Inferior parietal cortex (tissue), 1 donor: Measurements from ENCODE around the gene ACY1.

Experiments
- DNase-seq: peaks from one replicate; pipeline ENCODE4 v3.0.0-alpha.2; 2016; ENCODE audit errors: extremely low spot score

ACY1 gene

DNA sequence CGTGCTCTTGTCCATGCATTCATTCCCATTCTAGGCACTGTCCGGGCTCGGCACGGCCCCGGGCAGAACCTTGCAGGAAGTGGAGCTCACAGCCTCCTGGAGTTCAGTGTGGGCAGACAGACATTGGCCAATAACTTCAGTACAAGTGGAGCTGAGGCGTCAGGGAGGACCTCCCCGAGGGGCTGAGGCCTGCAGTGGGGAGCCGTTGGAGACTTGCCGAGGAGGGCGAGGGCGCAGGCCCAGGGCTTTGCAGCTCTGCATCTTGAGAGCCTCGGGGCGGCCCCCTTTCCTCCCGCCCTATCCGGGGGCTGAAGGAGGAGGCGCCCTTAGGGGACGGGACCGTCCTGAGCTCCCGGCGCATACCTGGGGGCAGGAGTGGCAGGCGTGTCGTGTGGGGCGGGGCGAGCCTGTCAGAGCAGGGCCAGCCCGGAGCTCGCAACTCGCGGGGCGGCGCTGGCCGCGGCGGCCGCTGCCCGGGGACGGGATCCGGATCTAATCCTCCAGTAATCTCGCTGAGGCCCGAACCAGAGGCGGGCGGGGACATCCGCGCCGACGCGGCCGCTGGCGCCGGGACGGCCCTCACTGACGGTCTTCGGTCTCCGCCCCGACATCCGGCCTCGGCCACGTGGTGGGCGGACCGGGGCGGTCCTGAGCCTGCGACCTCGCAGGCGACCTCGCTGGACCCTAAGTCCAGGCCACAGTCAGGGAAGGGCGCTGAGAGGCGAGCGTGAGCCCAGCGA, at the start of gene ACY1:
Gene ACY1 (plus strand): TSS at position 698 of the 740 bp plus-strand sequence. CDS start 530 bp downstream, outside the sequence.
- DNase-seq: peak; percentile 70

DNA sequence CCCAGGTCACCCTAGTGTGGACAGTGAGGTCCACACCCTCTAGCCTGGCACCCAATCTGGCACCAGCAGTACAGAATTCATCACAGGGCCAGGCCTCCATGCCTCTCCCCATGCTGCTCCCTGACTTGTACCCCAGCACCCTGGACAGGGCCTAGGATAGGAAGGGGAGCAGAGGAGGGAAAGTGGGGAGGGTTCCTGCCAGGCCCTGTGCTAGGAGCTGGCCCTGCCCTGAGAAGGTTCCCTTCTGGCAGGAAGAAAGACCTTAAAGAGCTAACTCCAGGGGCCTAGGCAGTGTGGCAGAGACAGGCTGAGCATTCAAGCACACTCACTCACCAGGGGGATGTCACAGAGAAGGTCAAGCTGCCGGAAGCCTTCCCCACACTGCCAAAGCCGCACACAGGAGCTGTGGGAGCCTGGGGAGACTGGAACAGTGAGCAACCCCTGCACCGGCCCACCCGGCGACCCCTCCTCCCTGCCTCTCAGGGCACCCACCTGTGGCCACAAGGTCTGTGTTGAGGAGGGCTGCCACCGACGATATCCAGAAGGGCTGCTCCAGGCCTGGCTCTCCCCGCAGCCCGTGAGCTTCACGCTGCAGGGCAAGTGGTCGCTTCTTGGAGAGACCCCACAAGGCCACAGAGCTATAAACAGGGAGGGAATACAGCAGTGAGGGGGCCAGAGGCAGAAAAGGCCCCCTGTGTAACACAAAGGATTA, 49.0 kb upstream of the ACY1 start:
- DNase-seq: no peak

DNA sequence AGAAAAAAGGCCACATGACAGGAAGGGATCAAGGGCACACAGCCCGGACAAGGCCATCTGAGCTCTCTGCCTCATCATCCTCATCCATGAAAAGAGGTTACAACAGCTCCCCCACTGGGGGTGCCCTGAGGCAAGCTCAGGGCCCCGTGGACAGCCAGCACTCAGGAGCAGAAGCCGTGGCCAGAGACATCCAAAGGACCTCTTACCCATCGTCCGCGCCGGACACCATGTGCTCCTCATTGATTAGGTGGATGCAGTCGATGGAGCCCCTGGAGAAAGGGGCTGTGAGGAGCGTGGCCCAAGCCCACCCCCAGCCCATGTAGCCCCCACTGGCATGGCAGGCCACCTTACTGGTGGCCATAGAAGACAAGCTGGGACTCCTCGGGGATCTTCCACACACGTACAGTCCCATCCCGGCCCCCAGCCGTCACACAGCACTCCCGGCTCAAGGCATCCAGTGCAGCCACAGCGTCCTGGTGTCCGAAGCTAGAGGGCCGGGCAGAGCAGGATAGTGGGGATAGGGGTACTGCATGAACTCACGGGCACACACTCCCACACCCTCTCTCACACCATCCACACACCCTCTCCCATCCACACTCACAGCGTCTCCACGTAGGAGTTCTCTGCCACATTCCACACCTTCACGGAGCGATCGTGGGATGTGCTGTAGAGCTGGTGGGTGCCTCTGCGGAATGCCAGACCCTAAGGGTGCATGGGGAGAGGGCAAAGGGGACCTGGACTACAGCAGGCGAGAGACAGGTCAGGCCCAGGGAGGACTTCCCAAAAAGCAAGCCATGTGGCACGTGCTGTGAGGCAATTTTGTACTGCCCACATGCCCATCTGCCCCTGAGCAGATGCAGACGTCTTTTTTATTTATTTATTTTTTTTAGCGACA, 48.1 kb upstream of the ACY1 start:
- no peak for DNase-seq

GRCh38 chr3:51935886-51936755, 47.2 kb upstream of the ACY1 start:
- DNase-seq: no peak

DNA sequence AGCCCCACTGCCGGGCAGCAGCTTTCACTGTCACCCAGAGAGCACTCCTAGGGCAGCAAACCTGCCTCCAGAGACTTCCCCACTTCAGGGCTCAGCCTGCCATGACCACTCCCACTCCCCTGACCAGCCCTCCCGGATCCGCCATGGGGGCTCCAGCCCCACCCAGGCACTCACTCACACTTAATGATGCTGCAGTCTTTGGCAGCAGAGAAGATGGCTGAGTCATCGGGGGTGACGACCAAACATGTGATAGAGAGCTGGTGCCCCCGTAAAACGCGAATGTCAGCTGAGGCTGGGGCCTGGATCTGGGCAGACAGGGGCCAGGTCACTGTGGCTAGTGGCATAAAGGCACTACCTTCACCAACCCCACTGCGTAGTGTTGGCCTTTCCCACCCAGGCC, 46.3 kb upstream of the ACY1 start:
- DNase-seq: no peak

GRCh38 chr3:51937611-51938450, 45.5 kb upstream of the ACY1 start:
- no peak for DNase-seq

GRCh38 chr3:51938780-51939425, 44.4 kb upstream of the ACY1 start:
- DNase-seq: no peak

- no peak for DNase-seq
Measured at GRCh38 chr3:51940648-51941462, 42.5 kb upstream of the ACY1 start.

GRCh38 chr3:51941463-51941797, 41.9 kb upstream of the ACY1 start:
- DNase-seq: no peak

GRCh38 chr3:51941798-51942602, 41.3 kb upstream of the ACY1 start, which contains the start of the genes PARP3 and RRP9:
Gene PARP3, plus strand, starts transcription at chr3:51942363. Its CDS starts 993 bp downstream, at chr3:51943356.
Gene RRP9, minus strand, starts transcription at chr3:51941904. Its CDS starts 37 bp downstream, at chr3:51941867.
- peak; percentile 99 for DNase-seq

DNA sequence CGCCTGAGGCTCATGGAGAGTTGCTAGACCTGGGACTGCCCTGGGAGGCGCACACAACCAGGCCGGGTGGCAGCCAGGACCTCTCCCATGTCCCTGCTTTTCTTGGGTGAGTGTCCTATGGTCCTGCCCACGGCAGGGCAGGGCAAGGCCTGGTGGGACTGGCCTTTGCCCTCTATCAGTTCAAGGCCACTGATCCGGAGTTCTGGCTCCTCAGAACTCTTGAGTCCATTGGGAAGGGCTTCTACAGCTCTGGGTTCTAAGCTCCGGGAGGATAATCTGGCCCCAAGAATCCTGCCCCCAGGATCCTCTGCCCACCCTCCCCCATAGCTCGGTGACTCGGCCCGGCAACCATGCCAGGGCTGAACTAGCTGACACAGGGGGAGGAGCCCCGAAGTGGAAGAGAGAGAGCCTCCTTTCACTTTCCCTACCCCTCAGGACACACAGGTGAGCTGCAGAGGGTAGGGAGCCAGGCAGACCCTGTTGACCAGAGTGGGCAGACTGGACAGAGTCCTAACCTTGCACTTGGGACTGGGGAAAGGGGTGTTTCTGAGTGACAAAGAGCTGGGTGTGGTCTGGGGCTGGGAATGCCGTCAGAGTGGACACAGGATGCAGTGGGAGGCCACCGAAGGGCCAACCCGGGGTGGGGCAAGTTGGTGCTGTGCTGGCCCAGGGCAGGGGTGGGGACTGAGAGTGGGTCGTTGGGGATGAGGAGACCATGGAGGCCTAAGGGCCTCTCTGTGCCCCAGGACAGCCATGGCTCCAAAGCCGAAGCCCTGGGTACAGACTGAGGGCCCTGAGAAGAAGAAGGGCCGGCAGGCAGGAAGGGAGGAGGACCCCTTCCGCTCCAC, 40.5 kb upstream of the ACY1 start:
- DNase-seq: no peak

GRCh38 chr3:51943451-51944391, 39.6 kb upstream of the ACY1 start:
- no peak for DNase-seq

GRCh38 chr3:51944451-51945021, 38.8 kb upstream of the ACY1 start:
- no peak for DNase-seq

GRCh38 chr3:51945031-51945840, 38.1 kb upstream of the ACY1 start:
- no peak for DNase-seq
